Measurements from ENCODE around the gene NECTIN2. TPM values are rescaled to one million over a fixed set of nuclear protein-coding genes. Genes with fewer than 3 reads are reported as not detected.

NECTIN2 gene
- total RNA-seq, 1 experiment from 2014 or later, result 104 TPM

DNA sequence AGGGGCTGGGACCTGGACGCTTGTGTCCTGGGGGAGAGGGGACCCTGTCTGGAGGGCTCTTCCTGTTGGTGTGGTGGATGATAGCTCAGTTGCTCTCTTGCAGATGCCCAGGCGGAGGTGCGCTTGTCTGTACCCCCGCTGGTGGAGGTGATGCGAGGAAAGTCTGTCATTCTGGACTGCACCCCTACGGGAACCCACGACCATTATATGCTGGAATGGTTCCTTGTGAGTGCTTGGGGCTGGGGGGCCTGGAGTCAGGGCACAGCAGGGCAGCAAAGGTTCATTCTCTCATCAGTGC is 35.0 kb upstream of the NECTIN2 start:
- ChIA-PET CTCF (no interaction called here), POLR2A (no interaction called here)
- DNase-seq (ENCODE audit: low read depth, low spot score), result no peak
- no peak for ATAC-seq
- Histone ChIP-seq H3K9me3 (ENCODE audit: control insufficient read depth, insufficient read depth, low read depth, low read length) (no peaks in the 10 kb centered on the region), H3K27me3 (ENCODE audit: control insufficient read depth, insufficient read depth, low read length) (no peaks in the 10 kb centered on the region), H3K27ac (ENCODE audit: low read length) (no peak overlapping the region), H3K4me3 (ENCODE audit: low read depth in 2 of 2, low read length in 2 of 2) (no peak overlapping the region), H3K4me1 (ENCODE audit: control insufficient read depth, insufficient read depth, low read length) (peaks cover 13% of the 10 kb centered on the region), H3K36me3 (ENCODE audit: control insufficient read depth, insufficient read depth, low read length) (no peaks in the 10 kb centered on the region)
- BruUV-seq (replicated peaks), result no TSS peak
- TF ChIP-seq POLR2AphosphoS5 (IDR thresholded peaks at IDR 0.05; ENCODE audit: low read depth, low read length), result no peak
- no peak for TF ChIP-seq SIN3A (IDR thresholded peaks at IDR 0.05; ENCODE audit: borderline replicate concordance, insufficient read depth, low read depth, low read length)
- no peak for TF ChIP-seq TCF7L2 (IDR thresholded peaks at IDR 0.05; ENCODE audit: low read depth, low read length)
- TF ChIP-seq, protein P1, sequence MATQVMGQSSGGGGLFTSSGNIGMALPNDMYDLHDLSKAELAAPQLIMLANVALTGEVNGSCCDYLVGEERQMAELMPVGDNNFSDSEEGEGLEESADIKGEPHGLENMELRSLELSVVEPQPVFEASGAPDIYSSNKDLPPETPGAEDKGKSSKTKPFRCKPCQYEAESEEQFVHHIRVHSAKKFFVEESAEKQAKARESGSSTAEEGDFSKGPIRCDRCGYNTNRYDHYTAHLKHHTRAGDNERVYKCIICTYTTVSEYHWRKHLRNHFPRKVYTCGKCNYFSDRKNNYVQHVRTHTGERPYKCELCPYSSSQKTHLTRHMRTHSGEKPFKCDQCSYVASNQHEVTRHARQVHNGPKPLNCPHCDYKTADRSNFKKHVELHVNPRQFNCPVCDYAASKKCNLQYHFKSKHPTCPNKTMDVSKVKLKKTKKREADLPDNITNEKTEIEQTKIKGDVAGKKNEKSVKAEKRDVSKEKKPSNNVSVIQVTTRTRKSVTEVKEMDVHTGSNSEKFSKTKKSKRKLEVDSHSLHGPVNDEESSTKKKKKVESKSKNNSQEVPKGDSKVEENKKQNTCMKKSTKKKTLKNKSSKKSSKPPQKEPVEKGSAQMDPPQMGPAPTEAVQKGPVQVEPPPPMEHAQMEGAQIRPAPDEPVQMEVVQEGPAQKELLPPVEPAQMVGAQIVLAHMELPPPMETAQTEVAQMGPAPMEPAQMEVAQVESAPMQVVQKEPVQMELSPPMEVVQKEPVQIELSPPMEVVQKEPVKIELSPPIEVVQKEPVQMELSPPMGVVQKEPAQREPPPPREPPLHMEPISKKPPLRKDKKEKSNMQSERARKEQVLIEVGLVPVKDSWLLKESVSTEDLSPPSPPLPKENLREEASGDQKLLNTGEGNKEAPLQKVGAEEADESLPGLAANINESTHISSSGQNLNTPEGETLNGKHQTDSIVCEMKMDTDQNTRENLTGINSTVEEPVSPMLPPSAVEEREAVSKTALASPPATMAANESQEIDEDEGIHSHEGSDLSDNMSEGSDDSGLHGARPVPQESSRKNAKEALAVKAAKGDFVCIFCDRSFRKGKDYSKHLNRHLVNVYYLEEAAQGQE (IDR thresholded peaks at IDR 0.05; ENCODE audit: insufficient read depth in 1 of 2, low read depth in 2 of 2, low read length in 1 of 2), result no peak
- TF ChIP-seq, protein P2, sequence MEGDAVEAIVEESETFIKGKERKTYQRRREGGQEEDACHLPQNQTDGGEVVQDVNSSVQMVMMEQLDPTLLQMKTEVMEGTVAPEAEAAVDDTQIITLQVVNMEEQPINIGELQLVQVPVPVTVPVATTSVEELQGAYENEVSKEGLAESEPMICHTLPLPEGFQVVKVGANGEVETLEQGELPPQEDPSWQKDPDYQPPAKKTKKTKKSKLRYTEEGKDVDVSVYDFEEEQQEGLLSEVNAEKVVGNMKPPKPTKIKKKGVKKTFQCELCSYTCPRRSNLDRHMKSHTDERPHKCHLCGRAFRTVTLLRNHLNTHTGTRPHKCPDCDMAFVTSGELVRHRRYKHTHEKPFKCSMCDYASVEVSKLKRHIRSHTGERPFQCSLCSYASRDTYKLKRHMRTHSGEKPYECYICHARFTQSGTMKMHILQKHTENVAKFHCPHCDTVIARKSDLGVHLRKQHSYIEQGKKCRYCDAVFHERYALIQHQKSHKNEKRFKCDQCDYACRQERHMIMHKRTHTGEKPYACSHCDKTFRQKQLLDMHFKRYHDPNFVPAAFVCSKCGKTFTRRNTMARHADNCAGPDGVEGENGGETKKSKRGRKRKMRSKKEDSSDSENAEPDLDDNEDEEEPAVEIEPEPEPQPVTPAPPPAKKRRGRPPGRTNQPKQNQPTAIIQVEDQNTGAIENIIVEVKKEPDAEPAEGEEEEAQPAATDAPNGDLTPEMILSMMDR (IDR thresholded peaks at IDR 0.05), result no peak
- intact Hi-C loops (cut with micrococcal nuclease; ENCODE audit: unreplicated experiment) (no loop called here), in situ Hi-C loops (cut with HindIII; ENCODE audit: low pct_unique_long_range_greater_than_20kb, low sequenced_read_pairs) (no loop called here)

DNA sequence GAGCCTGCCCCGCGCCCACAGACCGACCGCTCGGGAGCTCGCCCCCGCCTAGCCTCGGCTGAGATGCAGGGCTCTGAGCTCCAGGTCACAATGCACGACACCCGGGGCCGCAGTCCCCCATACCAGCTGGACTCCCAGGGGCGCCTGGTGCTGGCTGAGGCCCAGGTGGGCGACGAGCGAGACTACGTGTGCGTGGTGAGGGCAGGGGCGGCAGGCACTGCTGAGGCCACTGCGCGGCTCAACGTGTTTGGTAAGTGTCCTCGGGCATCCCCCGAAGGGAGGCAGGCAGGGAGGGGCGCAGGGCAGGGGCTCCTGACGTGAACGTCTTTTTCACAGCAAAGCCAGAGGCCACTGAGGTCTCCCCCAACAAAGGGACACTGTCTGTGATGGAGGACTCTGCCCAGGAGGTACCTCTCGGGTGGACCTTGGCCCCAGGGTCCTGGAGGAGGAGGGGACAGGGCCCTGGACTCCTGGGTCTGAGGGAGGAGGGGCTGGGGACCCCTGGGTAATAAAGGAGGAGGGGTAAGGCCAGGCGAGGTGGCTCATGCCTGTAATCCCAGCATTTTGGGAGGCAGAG is 33.9 kb upstream of the NECTIN2 start:
- TF ChIP-seq, protein P2 (IDR thresholded peaks at IDR 0.05), result no peak
- TF ChIP-seq TCF7L2 (IDR thresholded peaks at IDR 0.05; ENCODE audit: low read depth, low read length) (no peak), SIN3A (IDR thresholded peaks at IDR 0.05; ENCODE audit: borderline replicate concordance, insufficient read depth, low read depth, low read length) (no peak), POLR2AphosphoS5 (IDR thresholded peaks at IDR 0.05; ENCODE audit: low read depth, low read length) (no peak)
- TF ChIP-seq, protein P1 (IDR thresholded peaks at IDR 0.05; ENCODE audit: insufficient read depth in 1 of 2, low read depth in 2 of 2, low read length in 1 of 2), result no peak
- Histone ChIP-seq H3K9me3 (ENCODE audit: control insufficient read depth, insufficient read depth, low read depth, low read length) (no peaks in the 10 kb centered on the region), H3K4me1 (ENCODE audit: control insufficient read depth, insufficient read depth, low read length) (peaks cover 12% of the 10 kb centered on the region), H3K36me3 (ENCODE audit: control insufficient read depth, insufficient read depth, low read length) (no peaks in the 10 kb centered on the region), H3K4me3 (ENCODE audit: low read depth in 2 of 2, low read length in 2 of 2) (no peak overlapping the region), H3K27ac (ENCODE audit: low read length) (no peak overlapping the region), H3K27me3 (ENCODE audit: control insufficient read depth, insufficient read depth, low read length) (no peaks in the 10 kb centered on the region)
- ChIA-PET CTCF (interaction anchor here (0.6 kb wide), 1 partner anchor 37 kb away, joined by 9 read pairs; no protein-coding TSS in a partner anchor), POLR2A (no interaction called here)
- no TSS peak for BruUV-seq (replicated peaks)
- DNase-seq (ENCODE audit: low read depth, low spot score), result no peak
- intact Hi-C loops (cut with micrococcal nuclease; ENCODE audit: unreplicated experiment), result no loop called here
- in situ Hi-C loops (cut with HindIII; ENCODE audit: low pct_unique_long_range_greater_than_20kb, low sequenced_read_pairs), result no loop called here
- ATAC-seq, result no peak
